ENCODE measurements around the gene NGFR.

DNA sequence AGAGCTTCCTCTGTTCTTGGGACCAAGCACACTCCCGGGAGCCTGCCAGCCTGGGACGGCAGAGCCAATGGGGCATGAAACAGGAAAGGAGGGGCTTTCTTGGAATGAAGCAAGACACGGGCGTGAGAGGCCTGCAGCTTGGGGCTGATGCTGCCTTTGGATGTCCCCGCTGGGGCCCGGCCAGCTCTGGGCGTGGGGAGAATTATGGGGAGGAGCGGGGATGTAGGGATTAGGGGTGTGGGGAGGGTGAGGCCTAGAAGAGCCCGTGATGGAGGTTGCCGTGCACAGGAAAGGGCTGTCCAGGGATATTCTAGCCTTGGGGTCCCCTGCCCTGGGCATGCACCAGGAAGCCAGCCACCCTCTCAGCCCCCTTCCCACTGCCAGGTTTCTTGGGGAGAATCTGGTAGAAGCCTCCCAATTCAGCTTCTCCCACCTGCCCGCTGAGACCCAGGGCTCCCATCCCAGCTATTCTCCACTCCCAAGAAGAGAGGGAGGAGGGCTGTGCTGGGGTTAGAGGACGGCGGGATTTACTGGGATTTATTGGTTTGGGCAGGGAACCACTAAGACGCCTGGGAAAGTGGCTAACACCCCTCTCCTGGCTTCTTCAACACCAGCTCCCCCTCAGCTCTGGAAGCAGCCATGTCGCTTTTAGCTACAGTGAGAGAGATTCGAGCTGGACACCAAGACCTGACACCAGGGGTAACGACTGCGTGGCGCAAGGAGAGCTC, 60.6 kb downstream of the NGFR start:
- TF ChIP-seq, protein P1, sequence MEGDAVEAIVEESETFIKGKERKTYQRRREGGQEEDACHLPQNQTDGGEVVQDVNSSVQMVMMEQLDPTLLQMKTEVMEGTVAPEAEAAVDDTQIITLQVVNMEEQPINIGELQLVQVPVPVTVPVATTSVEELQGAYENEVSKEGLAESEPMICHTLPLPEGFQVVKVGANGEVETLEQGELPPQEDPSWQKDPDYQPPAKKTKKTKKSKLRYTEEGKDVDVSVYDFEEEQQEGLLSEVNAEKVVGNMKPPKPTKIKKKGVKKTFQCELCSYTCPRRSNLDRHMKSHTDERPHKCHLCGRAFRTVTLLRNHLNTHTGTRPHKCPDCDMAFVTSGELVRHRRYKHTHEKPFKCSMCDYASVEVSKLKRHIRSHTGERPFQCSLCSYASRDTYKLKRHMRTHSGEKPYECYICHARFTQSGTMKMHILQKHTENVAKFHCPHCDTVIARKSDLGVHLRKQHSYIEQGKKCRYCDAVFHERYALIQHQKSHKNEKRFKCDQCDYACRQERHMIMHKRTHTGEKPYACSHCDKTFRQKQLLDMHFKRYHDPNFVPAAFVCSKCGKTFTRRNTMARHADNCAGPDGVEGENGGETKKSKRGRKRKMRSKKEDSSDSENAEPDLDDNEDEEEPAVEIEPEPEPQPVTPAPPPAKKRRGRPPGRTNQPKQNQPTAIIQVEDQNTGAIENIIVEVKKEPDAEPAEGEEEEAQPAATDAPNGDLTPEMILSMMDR (IDR thresholded peaks at IDR 0.05), result no peak
- TF ChIP-seq POLR2A (IDR thresholded peaks at IDR 0.05), result no peak
